Measurements from ENCODE around the gene MYH7.

MYH7 gene

DNA sequence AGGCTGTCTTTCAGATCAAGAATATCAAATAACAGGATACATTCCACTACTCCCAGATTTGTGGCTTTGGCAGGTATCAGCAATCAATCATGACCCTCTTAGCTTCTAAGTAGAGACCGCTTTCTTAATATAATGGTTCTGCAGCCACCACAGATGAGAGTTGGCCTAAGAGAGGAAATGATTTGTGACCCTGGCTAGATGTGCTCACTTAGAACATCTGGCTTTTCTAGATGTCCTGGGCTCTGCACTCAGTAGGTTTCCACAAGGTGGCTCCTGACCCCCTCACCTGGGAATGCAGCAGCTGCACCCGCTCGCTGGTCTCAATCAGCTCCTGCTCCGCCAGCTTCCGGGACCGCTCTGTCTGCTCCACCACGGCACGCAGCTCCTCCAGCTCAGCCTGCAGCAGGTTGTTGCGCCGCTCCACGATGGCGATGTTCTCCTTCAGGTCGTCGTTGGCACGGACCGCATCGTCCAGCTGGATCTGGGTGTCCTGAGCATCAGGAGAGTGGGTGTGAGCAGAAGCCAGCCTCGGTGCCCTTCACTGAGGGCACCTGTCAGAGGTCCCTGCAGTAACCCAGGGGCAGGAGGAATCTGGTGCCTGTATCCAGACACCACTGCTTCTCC lies 49.7 kb downstream of the MYH7 start:
- Histone ChIP-seq H3K36me3 (ENCODE audit: insufficient read depth, low read length) (no peaks in the 10 kb centered on the region), H3K4me1 (ENCODE audit: control insufficient read depth, insufficient read depth, low read length, unreplicated experiment) (no peaks in the 10 kb centered on the region), H3K79me2 (ENCODE audit: control insufficient read depth, insufficient read depth, low read length, unreplicated experiment) (no peaks in the 10 kb centered on the region), H3K27ac (ENCODE audit: low read depth, low read length) (no peak overlapping the region), H2AFZ (ENCODE audit: low read length, unreplicated experiment) (no peak overlapping the region), H3K4me3 (ENCODE audit: low read depth, low read length) (no peak overlapping the region), H3K27me3 (ENCODE audit: insufficient read depth, low read length) (peaks cover 84% of the 10 kb centered on the region)

DNA sequence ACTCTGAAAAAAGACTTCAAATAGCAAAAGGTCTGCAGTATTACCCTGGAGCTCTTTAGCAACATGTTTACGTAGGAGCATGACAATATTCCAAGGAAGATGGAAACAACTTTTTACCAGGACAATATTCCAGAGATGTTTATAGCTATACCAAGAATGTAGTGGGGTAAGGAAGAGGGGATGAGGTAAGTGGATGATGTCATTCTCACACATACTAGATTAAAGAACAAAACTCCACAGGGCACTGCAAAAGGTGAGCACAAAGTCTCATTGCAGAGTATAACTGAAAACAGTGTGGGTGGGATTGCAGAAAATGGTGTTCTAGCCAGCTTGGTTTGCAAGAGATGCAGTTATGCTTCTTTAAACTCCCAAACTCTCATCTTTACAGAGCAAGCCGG lies 50.2 kb downstream of the MYH7 start:
- H3K27me3 ChIP-seq (ENCODE audit: insufficient read depth, low read length): peaks cover 84% of the 10 kb centered on the region
- H3K4me1 ChIP-seq (ENCODE audit: control insufficient read depth, insufficient read depth, low read length, unreplicated experiment): no peaks in the 10 kb centered on the region
- H3K27ac ChIP-seq (ENCODE audit: low read depth, low read length): no peak overlapping the region
- no peaks in the 10 kb centered on the region for H3K36me3 ChIP-seq (ENCODE audit: insufficient read depth, low read length)
- no peak overlapping the region for H2AFZ ChIP-seq (ENCODE audit: low read length, unreplicated experiment)
- H3K4me3 ChIP-seq (ENCODE audit: low read depth, low read length): no peak overlapping the region
- H3K79me2 ChIP-seq (ENCODE audit: control insufficient read depth, insufficient read depth, low read length, unreplicated experiment): no peaks in the 10 kb centered on the region

DNA sequence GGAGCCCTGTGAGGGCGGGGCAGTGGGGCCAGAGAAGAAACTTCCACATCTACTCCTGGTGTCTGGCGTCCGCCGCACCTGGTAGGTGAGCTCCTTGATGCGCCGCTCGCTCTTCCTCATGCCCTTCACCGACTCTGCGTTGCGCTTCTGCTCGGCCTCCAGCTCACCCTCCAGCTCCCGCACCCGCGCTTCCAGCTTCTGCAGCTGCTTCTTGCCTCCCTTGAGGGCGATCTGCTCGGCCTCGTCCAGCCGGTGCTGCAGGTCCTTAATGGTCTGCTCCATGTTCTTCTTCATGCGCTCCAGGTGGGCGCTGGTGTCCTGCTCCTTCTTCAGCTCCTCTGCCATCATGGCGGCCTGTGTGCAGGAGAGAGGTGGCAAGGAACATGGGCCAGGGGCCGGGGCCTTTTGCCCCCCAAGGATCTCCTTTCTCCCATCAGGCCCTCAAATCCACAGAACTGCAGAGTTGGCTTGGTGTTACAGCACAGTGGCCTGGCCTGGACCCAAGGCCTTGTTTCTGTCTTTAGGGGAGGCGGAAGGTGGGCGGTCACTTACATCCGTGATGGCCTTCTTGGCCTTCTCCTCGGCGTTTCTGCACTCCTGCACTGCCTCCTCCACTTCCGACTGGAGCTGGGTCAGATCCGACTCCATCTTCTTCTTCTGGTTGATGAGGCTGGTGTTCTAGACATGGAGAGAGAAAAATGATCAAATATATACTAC lies 50.9 kb downstream of the MYH7 start:
- Histone ChIP-seq H3K79me2 (ENCODE audit: control insufficient read depth, insufficient read depth, low read length, unreplicated experiment) (no peaks in the 10 kb centered on the region), H3K27me3 (ENCODE audit: insufficient read depth, low read length) (peaks cover 84% of the 10 kb centered on the region), H3K27ac (ENCODE audit: low read depth, low read length) (no peak overlapping the region), H3K4me1 (ENCODE audit: control insufficient read depth, insufficient read depth, low read length, unreplicated experiment) (no peaks in the 10 kb centered on the region), H2AFZ (ENCODE audit: low read length, unreplicated experiment) (no peak overlapping the region), H3K36me3 (ENCODE audit: insufficient read depth, low read length) (no peaks in the 10 kb centered on the region), H3K4me3 (ENCODE audit: low read depth, low read length) (no peak overlapping the region)

DNA sequence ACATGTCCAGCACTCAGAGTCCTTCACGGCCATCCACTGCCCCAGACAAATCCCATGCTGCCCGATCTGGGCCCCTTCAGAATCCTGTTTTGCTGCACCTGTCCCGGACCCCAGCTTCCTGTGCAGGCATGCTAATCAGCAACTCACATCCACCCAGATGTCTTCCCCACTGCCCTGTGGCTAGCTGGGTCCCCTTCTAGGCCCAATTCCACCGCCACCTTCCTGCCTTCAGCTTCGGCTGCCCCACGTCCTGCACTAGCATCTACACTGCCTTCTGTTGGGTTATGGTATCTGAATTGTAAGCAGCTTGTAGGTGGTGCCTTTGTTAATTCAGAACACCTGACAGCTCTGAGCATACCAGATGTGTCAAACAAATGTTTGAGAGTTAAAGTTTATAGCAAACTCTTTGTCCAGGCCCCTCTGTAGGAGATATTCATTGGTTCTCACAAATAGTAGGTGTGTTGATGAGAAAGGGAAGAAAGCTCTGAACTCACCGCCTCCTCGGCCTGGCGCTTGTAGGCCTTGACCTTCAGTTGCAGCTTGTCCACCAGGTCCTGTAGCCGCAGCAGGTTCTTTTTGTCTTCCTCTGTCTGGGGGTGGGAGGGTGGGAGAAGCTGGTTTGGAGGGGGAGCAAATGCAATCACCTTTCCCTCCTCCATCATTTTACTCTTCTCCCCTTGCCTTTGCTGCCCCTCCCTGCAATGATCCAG lies 52.6 kb downstream of the MYH7 start:
- H3K79me2 ChIP-seq (ENCODE audit: control insufficient read depth, insufficient read depth, low read length, unreplicated experiment): no peaks in the 10 kb centered on the region
- peaks cover 67% of the 10 kb centered on the region for H3K27me3 ChIP-seq (ENCODE audit: insufficient read depth, low read length)
- H3K4me1 ChIP-seq (ENCODE audit: control insufficient read depth, insufficient read depth, low read length, unreplicated experiment): no peaks in the 10 kb centered on the region
- no peaks in the 10 kb centered on the region for H3K36me3 ChIP-seq (ENCODE audit: insufficient read depth, low read length)
- no peak overlapping the region for H2AFZ ChIP-seq (ENCODE audit: low read length, unreplicated experiment)
- H3K27ac ChIP-seq (ENCODE audit: low read depth, low read length): no peak overlapping the region
- H3K4me3 ChIP-seq (ENCODE audit: low read depth, low read length): no peak overlapping the region

DNA sequence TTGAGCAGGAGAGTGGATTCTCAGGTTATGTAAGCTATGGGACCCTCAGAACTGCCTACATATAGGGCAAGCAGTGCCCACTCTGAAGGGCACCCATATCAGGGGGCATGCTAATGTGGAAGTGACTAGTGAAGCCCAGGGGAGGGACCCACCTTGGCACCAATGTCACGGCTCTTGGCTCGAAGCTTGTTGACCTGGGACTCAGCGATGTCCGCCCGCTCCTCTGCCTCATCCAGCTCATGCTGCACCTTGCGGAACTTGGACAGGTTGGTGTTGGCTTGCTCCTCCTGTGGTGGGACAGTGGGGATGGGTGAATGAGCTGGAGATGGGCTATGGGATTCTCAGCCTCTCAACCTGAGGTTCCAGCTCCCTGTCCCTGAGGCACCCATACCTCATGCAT lies 53.2 kb downstream of the MYH7 start:
- no peaks in the 10 kb centered on the region for H3K79me2 ChIP-seq (ENCODE audit: control insufficient read depth, insufficient read depth, low read length, unreplicated experiment)
- no peaks in the 10 kb centered on the region for H3K4me1 ChIP-seq (ENCODE audit: control insufficient read depth, insufficient read depth, low read length, unreplicated experiment)
- H3K36me3 ChIP-seq (ENCODE audit: insufficient read depth, low read length): no peaks in the 10 kb centered on the region
- no peak overlapping the region for H3K4me3 ChIP-seq (ENCODE audit: low read depth, low read length)
- H3K27me3 ChIP-seq (ENCODE audit: insufficient read depth, low read length): peaks cover 61% of the 10 kb centered on the region
- H2AFZ ChIP-seq (ENCODE audit: low read length, unreplicated experiment): no peak overlapping the region
- no peak overlapping the region for H3K27ac ChIP-seq (ENCODE audit: low read depth, low read length)

DNA sequence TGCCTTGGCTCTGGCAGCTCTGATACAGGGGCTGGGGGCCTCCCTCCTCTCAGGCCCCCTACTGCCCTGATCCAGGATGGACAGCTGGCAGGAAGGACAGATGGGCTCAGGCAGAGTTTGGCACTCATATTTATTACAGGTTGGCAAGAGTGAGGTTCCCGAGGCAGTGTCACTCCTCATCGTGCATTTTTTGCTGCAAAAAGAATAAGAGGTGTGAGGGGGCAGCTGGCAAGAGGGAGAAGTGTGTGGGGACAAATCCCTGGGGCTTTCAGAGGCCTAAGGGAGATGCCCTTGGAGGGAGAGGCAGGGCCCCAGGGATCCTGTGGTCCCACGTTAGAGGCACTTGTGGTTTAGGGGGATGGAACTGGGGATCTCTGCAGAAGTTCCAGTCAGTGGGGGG lies 53.6 kb downstream of the MYH7 start:
- peaks cover 58% of the 10 kb centered on the region for H3K27me3 ChIP-seq (ENCODE audit: insufficient read depth, low read length)
- H3K27ac ChIP-seq (ENCODE audit: low read depth, low read length): no peak overlapping the region
- no peaks in the 10 kb centered on the region for H3K79me2 ChIP-seq (ENCODE audit: control insufficient read depth, insufficient read depth, low read length, unreplicated experiment)
- no peak overlapping the region for H3K4me3 ChIP-seq (ENCODE audit: low read depth, low read length)
- H3K36me3 ChIP-seq (ENCODE audit: insufficient read depth, low read length): no peaks in the 10 kb centered on the region
- H3K4me1 ChIP-seq (ENCODE audit: control insufficient read depth, insufficient read depth, low read length, unreplicated experiment): no peaks in the 10 kb centered on the region
- H2AFZ ChIP-seq (ENCODE audit: low read length, unreplicated experiment): no peak overlapping the region

DNA sequence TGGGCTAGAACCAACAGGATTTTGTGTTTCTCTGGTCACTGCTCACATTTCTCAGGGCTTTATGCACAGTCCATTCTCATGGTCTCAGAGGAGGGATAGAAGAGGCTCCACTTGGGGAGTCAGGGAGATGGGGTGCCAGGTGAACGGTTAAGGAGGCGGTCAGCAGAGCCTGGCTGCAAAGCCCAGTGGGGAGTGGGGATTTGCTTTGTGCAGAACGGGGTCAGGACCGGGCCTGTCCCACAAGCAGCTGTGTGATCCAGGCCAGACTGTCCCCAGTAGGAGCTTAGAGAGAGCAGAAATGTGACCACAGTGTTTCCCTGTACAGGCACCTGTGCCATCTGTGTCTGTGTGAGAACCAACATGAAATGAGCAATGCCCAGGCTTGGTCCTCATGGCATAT lies 54.5 kb downstream of the MYH7 start:
- Histone ChIP-seq H3K36me3 (ENCODE audit: insufficient read depth, low read length) (no peaks in the 10 kb centered on the region), H3K4me1 (ENCODE audit: control insufficient read depth, insufficient read depth, low read length, unreplicated experiment) (no peaks in the 10 kb centered on the region), H3K27ac (ENCODE audit: low read depth, low read length) (no peak overlapping the region), H2AFZ (ENCODE audit: low read length, unreplicated experiment) (no peak overlapping the region), H3K27me3 (ENCODE audit: insufficient read depth, low read length) (peaks cover 54% of the 10 kb centered on the region), H3K4me3 (ENCODE audit: low read depth, low read length) (no peak overlapping the region), H3K79me2 (ENCODE audit: control insufficient read depth, insufficient read depth, low read length, unreplicated experiment) (no peaks in the 10 kb centered on the region)

DNA sequence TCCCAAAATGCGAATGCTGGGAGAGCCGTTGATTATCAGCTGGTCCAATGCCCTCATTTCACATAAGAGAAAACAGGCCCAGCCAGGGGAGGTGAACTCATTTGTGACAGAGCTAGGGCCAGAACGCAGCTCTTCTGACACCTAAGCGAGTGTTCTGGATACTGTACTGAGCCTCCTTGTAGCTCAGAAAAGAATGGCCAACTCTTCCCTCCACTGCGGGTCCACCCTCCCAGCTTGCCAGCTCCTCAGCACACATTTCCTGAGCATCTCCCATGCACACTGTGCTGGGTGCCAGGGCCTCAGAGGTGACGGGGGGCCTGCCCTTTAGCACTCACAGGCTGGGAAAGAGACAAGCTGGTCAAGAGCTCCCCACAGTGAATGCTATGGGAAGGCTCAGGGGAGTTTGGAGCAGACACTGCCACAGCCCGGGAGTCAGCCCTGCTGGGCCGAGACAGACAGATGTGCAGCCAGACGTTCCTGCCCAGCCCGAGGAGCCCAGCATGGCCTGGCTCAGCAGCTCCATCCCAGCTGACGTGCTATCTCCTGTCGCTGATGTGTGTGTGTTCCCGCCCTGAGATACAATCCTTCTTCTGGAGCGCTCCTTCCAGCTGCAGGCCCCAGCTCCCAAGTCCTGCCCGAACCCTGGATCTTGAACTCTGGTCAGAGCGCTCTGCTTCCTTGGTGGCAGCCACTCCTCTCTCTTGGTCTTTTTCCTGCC lies 55.1 kb downstream of the MYH7 start:
- Histone ChIP-seq H3K79me2 (ENCODE audit: control insufficient read depth, insufficient read depth, low read length, unreplicated experiment) (no peaks in the 10 kb centered on the region), H2AFZ (ENCODE audit: low read length, unreplicated experiment) (no peak overlapping the region), H3K4me3 (ENCODE audit: low read depth, low read length) (no peak overlapping the region), H3K27ac (ENCODE audit: low read depth, low read length) (no peak overlapping the region), H3K27me3 (ENCODE audit: insufficient read depth, low read length) (peaks cover 48% of the 10 kb centered on the region), H3K4me1 (ENCODE audit: control insufficient read depth, insufficient read depth, low read length, unreplicated experiment) (no peaks in the 10 kb centered on the region), H3K36me3 (ENCODE audit: insufficient read depth, low read length) (no peaks in the 10 kb centered on the region)

DNA sequence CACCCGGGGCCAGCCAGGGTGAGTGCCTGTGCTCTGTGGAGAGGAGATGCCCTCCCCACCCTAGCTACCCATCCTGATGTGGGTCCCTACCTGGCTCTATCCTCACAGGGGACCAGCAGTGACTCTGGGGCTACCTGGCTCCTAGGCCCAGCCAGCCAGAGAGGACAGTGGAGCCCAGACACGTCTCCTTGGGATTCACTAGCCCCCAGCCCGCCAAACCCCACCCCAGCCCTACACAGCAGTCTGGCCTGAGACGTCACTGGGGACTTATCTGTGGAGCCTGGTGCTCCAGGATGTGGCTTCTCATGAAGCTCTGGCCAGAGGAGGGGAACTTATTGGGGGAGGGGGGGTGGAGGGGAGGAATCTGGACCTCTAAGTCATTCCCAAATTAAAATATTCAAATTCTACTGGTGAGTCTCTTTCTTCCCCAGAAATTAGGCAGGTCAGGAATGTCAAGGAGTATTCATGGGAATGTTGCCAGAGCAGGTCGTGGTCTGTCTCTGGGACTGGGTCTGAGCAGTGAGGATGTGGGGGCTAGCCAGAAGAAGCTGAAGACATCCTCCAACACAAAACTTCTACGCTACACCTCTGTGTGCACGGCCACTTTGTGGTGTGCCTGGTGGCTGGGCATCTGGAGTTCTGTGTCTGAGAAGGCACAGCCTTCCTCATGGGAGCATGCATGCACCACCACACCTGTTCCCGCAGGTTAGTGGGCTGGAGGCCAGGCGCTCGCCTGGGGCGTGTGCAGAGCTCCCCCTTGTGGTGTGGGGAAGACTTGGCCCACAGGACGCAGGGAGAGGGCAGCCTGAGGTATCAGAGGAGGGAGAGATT lies 55.9 kb downstream of the MYH7 start:
- Histone ChIP-seq H3K27ac (ENCODE audit: low read depth, low read length) (no peak overlapping the region), H2AFZ (ENCODE audit: low read length, unreplicated experiment) (no peak overlapping the region), H3K36me3 (ENCODE audit: insufficient read depth, low read length) (no peaks in the 10 kb centered on the region), H3K4me3 (ENCODE audit: low read depth, low read length) (no peak overlapping the region), H3K79me2 (ENCODE audit: control insufficient read depth, insufficient read depth, low read length, unreplicated experiment) (no peaks in the 10 kb centered on the region), H3K4me1 (ENCODE audit: control insufficient read depth, insufficient read depth, low read length, unreplicated experiment) (no peaks in the 10 kb centered on the region), H3K27me3 (ENCODE audit: insufficient read depth, low read length) (peaks cover 40% of the 10 kb centered on the region)

DNA sequence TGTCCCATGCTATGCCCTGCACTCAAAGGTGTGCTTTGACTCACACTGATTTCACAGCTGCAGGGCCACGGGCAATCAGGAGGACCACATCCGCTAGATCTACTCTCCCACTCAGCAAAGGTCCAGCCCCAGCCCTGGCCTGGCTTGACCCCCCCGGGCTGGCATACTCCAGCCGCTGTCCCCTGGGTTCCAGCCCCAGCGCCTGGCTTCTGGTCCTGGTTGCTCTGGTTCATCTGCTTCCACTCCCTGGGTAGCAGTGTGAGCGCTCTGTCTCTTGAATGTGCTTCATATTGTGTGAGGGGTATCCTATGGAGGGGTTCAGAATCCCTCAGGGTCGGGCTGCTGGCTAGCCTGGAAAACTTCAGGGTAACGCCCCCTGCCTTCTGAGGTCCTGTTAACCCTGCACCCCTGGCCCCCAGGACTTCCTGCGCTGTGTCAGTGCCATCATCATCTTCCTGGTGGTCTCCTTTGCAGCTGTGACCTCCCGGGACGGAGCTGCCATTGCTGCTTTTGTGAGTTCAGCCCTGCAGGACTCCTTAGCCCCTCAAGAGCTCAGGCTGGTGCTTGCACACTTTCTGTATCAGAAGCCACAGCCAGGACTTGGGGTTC lies 56.7 kb downstream of the MYH7 start:
- Histone ChIP-seq H3K27ac (ENCODE audit: low read depth, low read length) (no peak overlapping the region), H2AFZ (ENCODE audit: low read length, unreplicated experiment) (no peak overlapping the region), H3K36me3 (ENCODE audit: insufficient read depth, low read length) (no peaks in the 10 kb centered on the region), H3K79me2 (ENCODE audit: control insufficient read depth, insufficient read depth, low read length, unreplicated experiment) (no peaks in the 10 kb centered on the region), H3K4me1 (ENCODE audit: control insufficient read depth, insufficient read depth, low read length, unreplicated experiment) (no peaks in the 10 kb centered on the region), H3K27me3 (ENCODE audit: insufficient read depth, low read length) (peaks cover 32% of the 10 kb centered on the region), H3K4me3 (ENCODE audit: low read depth, low read length) (no peak overlapping the region)
